Keratinocyte (primary cell): ENCODE results near the gene HEBP2. TPM values are rescaled to one million over a fixed set of nuclear protein-coding genes. Genes with fewer than 3 reads are reported as not detected.
A peak's percentile ranks its signal among the peaks of the same experiment; 100 is the strongest.

Experiments used
- DNase-seq: peaks from one replicate; pipeline ENCODE4 v3.0.0-alpha.2; 2011; ENCODE audit warnings: low read depth, missing footprints, low spot score
- FAIRE-seq: peaks from 2 replicates; lab custom pipeline; 2011; peaks lifted over from hg19 to GRCh38; lab: Jason Lieb, UNC
- H2AFZ ChIP-seq: 2 replicates; pipeline ENCODE4 v1.6.0; 2012; ENCODE audit warnings: low read length, control low read depth, inconsistent platforms; ENCODE audit not compliant: control insufficient read depth
- H3K27ac ChIP-seq: 2 replicates; pipeline ENCODE4 v1.5.1; 2011; ENCODE audit warnings: low read length; ENCODE audit not compliant: control insufficient read depth, insufficient read depth
- H3K27me3 ChIP-seq: 3 replicates; pipeline ENCODE4 v1.6.0; 2011; ENCODE audit warnings: low read length; ENCODE audit not compliant: control insufficient read depth, insufficient read depth; ENCODE audit errors: extremely low read depth
- H3K36me3 ChIP-seq, 2 experiments: 2 replicates in 1 of 2; 3 replicates in 1 of 2; pipeline ENCODE4 v1.5.1; 2011; ENCODE audit warnings: low read length in 2 of 2, mild to moderate bottlenecking in 1 of 2; ENCODE audit not compliant: control insufficient read depth in 2 of 2, insufficient read depth in 2 of 2; ENCODE audit errors: extremely low read depth in 1 of 2
- H3K4me1 ChIP-seq: 3 replicates; pipeline ENCODE4 v1.5.1; 2011; ENCODE audit warnings: low read length; ENCODE audit not compliant: control insufficient read depth, insufficient read depth; ENCODE audit errors: extremely low read depth
- H3K4me2 ChIP-seq: 3 replicates; pipeline ENCODE4 v1.6.0; 2011; ENCODE audit warnings: low read depth, low read length; ENCODE audit not compliant: control insufficient read depth, insufficient read depth; ENCODE audit errors: extremely low read depth
- H3K4me3 ChIP-seq, 3 experiments: fragments of 200-600 bp in 1 of 3; sonication (generic) in 1 of 3; 2 replicates in 2 of 3; 3 replicates in 1 of 3; pipeline ENCODE4 v1.5.1; 2011 to 2016; ENCODE audit warnings: low read length in 3 of 3, mild to moderate bottlenecking in 3 of 3, control low read depth in 2 of 3, inconsistent platforms in 1 of 3, low read depth in 1 of 3, mixed read lengths in 1 of 3, mixed run types in 1 of 3, moderate library complexity in 1 of 3; ENCODE audit not compliant: control insufficient read depth in 2 of 3, insufficient read depth in 2 of 3; ENCODE audit errors: extremely low read depth in 1 of 3
- H3K79me2 ChIP-seq: 2 replicates; pipeline ENCODE4 v1.6.0; 2012; ENCODE audit warnings: low read length; ENCODE audit not compliant: control insufficient read depth, insufficient read depth
- H3K9ac ChIP-seq: 3 replicates; pipeline ENCODE4 v1.6.0; 2011; ENCODE audit warnings: low read length; ENCODE audit not compliant: control insufficient read depth, insufficient read depth; ENCODE audit errors: extremely low read depth
- H3K9me1 ChIP-seq: 3 replicates; pipeline ENCODE4 v1.6.0; 2011; ENCODE audit warnings: low read length; ENCODE audit not compliant: control insufficient read depth, insufficient read depth; ENCODE audit errors: extremely low read depth
- H3K9me3 ChIP-seq: 2 replicates; pipeline ENCODE4 v1.5.1; 2012; ENCODE audit warnings: low read depth, low read length; ENCODE audit not compliant: control insufficient read depth
- H4K20me1 ChIP-seq: 3 replicates; pipeline ENCODE4 v1.6.0; 2011; ENCODE audit warnings: low read length; ENCODE audit not compliant: control insufficient read depth, insufficient read depth; ENCODE audit errors: extremely low read depth
- EZH2 ChIP-seq: IDR thresholded peaks from one replicate; pipeline ENCODE4 v1.6.1; 2012; ENCODE audit warnings: inconsistent platforms, mild to moderate bottlenecking, low read length, moderate library complexity
- dilution Hi-C: fragments of 300-500 bp; cut with MboI; formaldehyde crosslinking; loops from one replicate; pipeline ENCODE4 v1.7.0; 2020; ENCODE audit warnings: low sequenced_read_pairs; ENCODE audit not compliant: extremely low pct_ligation_motif_present
- polyA plus RNA-seq, 5 experiments: library from polyadenylated mRNA; depleted of rRNA in 3 of 5; stranded (reverse) in 3 of 5; stranded (forward) in 1 of 5; unstranded in 1 of 5; fragments of >200 nt; gene quantifications; 1 replicate in 1 of 5; 2 replicates in 3 of 5; 3 replicates in 1 of 5; pipeline versions ENCODE4 v1.2.1 to v1.2.3, GENCODE V29; 2011 to 2012; ENCODE audit warnings: missing spikeins in 2 of 5, low read depth in 1 of 5, low replicate concordance in 1 of 5
- small RNA-seq, 3 experiments: library from RNA; depleted of rRNA; stranded (forward); fragments of <200 nt; gene quantifications; one replicate each; pipeline ENCODE3, GENCODE V24; 2012; ENCODE audit warnings: low read depth in 3 of 3, low replicate concordance in 1 of 3; ENCODE audit not compliant: insufficient read length in 3 of 3
- TF ChIP-seq, protein P1 (sequence below), 3 experiments: IDR thresholded peaks in 1 of 3; conservative IDR thresholded peaks in 1 of 3; optimal IDR thresholded peaks in 1 of 3; 2 replicates in 2 of 3; 3 replicates in 1 of 3; pipeline versions ENCODE3 to v1.5.1; 2011; ENCODE audit warnings: low read length in 3 of 3, mild to moderate bottlenecking in 3 of 3, moderate library complexity in 2 of 3, control low read depth in 1 of 3, inconsistent platforms in 1 of 3; ENCODE audit not compliant: insufficient read depth in 2 of 3; ENCODE audit errors: extremely low read depth in 1 of 3

Gene HEBP2
- polyA plus RNA-seq, 1 donor (not counting 4 experiments of a cell fraction or from before 2014, with no cell fraction given), result 41.9 TPM

DNA sequence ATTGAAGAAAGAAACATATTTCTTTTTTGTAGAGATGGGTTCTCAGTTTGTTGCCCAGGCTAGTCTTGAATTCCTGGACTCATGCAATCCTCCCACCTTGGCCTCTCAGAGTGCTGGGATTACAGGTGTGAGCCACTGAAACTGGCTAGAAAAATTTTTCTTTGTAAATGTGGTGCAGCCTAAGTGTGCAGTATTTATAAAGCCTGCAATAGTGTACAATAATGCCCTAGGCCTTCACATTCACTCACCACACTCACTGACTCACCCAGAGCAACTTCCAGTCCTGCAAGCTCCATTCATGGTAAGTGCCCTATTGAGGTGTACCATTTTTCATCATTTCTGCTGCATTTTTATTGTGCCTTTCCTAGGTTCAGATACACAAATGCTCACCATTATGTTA lies 63.9 kb downstream of the HEBP2 start:
- peak overlapping the region; percentile 36 for H3K27ac ChIP-seq
- no peak overlapping the region for H2AFZ ChIP-seq
- H3K27me3 ChIP-seq, result no peaks in the 10 kb centered on the region
- no peaks in the 10 kb centered on the region for H4K20me1 ChIP-seq
- peaks cover 42% of the 10 kb centered on the region for H3K4me1 ChIP-seq
- DNase-seq (peak; percentile 67), FAIRE-seq (peak; percentile 34)
- H3K9ac ChIP-seq, result no peak overlapping the region
- H3K4me3 ChIP-seq, result no peak overlapping the region
- dilution Hi-C loops, result no loop called here
- H3K79me2 ChIP-seq, result peaks cover 7% of the 10 kb centered on the region
- H3K4me2 ChIP-seq, result no peak overlapping the region
- H3K9me1 ChIP-seq, result no peaks in the 10 kb centered on the region
- no peaks in the 10 kb centered on the region for H3K9me3 ChIP-seq
- TF ChIP-seq, protein P1, sequence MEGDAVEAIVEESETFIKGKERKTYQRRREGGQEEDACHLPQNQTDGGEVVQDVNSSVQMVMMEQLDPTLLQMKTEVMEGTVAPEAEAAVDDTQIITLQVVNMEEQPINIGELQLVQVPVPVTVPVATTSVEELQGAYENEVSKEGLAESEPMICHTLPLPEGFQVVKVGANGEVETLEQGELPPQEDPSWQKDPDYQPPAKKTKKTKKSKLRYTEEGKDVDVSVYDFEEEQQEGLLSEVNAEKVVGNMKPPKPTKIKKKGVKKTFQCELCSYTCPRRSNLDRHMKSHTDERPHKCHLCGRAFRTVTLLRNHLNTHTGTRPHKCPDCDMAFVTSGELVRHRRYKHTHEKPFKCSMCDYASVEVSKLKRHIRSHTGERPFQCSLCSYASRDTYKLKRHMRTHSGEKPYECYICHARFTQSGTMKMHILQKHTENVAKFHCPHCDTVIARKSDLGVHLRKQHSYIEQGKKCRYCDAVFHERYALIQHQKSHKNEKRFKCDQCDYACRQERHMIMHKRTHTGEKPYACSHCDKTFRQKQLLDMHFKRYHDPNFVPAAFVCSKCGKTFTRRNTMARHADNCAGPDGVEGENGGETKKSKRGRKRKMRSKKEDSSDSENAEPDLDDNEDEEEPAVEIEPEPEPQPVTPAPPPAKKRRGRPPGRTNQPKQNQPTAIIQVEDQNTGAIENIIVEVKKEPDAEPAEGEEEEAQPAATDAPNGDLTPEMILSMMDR (optimal IDR thresholded peaks at IDR 0.05 in 1 of 3, IDR thresholded peaks at IDR 0.05 in 1 of 3, conservative IDR thresholded peaks at IDR 0.05 in 1 of 3; ENCODE audit: extremely low read depth in 1 of 3, insufficient read depth in 2 of 3, low read length in 3 of 3), result no peak
- no peak for TF ChIP-seq EZH2
- H3K36me3 ChIP-seq, result peaks cover 9 to 23% of the 10 kb centered on the region in 2 experiments

DNA sequence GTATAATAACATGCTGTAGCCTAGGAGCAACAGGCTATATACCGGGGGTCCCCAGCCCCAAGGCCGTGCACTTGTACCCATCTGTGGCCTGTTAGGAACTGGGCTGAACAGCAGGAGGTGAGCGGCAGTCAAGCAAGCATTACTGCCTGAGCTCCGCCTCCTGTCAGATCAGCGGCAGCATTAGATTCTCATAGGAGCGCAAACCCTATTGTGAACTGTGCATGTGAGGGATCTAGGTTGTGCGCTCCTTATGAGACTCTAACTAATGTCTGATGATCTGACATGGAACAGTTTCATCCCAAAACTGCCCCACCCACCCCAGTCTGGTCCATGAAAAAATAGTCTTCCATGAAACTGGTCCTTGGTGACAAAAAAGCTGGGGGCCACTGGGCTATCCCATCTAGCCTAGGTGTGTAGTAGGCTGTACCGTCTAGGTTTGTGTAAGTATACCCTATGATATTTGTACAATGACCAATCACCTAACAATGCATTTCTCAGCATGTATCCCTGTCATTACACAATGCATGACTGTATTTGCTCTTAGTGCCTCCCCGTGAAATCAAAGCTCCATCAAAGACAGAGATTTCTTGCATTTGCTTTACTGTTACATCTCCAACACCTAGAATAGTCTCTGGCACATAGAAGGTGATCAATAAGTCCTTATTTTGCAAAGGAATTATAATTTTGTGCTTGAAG lies 64.4 kb downstream of the HEBP2 start:
- Histone ChIP-seq H3K9me1 (no peaks in the 10 kb centered on the region), H3K4me3 (no peak overlapping the region), H3K27ac (peak overlapping the region; percentile 19), H2AFZ (no peak overlapping the region), H3K9me3 (no peaks in the 10 kb centered on the region), H3K36me3 (peaks cover 12 to 18% of the 10 kb centered on the region in 2 experiments), H3K4me2 (no peak overlapping the region), H3K4me1 (peaks cover 42% of the 10 kb centered on the region), H3K9ac (no peak overlapping the region), H3K27me3 (no peaks in the 10 kb centered on the region), H3K79me2 (peaks cover 9% of the 10 kb centered on the region), H4K20me1 (no peaks in the 10 kb centered on the region)
- TF ChIP-seq, protein P1 (optimal IDR thresholded peaks at IDR 0.05 in 1 of 3, IDR thresholded peaks at IDR 0.05 in 1 of 3, conservative IDR thresholded peaks at IDR 0.05 in 1 of 3; ENCODE audit: extremely low read depth in 1 of 3, insufficient read depth in 2 of 3, low read length in 3 of 3), result no peak
- TF ChIP-seq EZH2, result no peak
- DNase-seq, result peak; percentile 56
- FAIRE-seq, result peak; percentile 82
- dilution Hi-C loops, result no loop called here

Small RNA genes within 50 kb of the gene (small RNA-seq; reads per million reads assigned to genes)
- 0 reads per million in 3 experiments for gene AL031003.1
- 0 reads per million in 3 experiments for gene AL391669.1
- gene MIR3145, result 0.13 to 2.8 (median 1.3) reads per million in 3 experiments

Other genes with a start within 250 kb of the HEBP2 start
- 0.09 to 0.14 TPM (median 0.13 TPM) in 3 replicates for gene ARFGEF3, start 242.3 kb upstream of the HEBP2 start, polyA plus RNA-seq
- not detected in 3 replicates for gene PBOV1, start 185.7 kb upstream of the HEBP2 start, polyA plus RNA-seq
- gene SMIM28, start 26.3 kb upstream of the HEBP2 start, polyA plus RNA-seq, result not detected in 3 replicates
- 8.5 to 28.1 TPM (median 11.8 TPM) in 3 replicates for gene NHSL1, start 95.3 kb downstream of the HEBP2 start, polyA plus RNA-seq